Measurements from ENCODE around the gene EFHC2. TPM values are rescaled to one million over a fixed set of nuclear protein-coding genes. Genes with fewer than 3 reads are reported as not detected.

Gene EFHC2
- total RNA-seq, 1 experiment from 2014 or later = 4.3 TPM

DNA sequence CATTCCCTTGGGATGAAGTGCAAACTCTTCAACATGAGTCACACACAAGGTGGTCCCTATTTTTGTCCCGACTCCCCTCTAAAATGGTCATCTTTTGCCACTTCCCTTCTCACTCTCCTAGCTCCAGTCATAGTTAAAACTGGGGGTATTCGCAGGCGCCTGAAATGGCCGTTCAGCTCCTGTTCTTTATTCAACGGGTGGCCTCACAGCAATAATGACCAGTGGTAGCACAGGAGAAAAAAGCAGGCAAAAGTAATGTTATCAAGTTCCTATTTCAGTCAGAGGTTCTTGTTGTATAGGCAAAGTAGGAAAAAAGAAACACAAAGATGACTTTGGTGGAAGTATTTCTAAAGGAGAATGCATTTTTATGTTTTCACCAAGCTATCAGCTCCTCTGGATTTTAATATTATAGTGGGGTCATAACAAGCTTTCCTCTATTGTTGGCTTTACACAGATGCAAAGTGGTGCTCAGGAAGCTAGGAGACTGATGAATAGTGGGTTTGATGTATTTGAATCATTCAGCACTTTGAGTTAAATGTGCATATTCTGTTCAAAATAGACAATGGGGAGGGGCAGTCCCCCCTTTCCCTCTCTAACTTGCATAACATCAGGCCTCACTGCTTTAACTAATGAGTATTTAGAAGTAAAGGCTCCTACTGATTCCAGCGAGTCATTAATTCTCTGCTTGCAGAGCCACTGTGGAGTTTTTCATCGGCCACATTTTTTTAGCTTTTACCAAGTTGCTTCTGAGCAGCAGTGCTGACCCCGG is 199.1 kb downstream of the EFHC2 start:
- intact Hi-C loops (cut with micrococcal nuclease; ENCODE audit: unreplicated experiment) = no loop called here

DNA sequence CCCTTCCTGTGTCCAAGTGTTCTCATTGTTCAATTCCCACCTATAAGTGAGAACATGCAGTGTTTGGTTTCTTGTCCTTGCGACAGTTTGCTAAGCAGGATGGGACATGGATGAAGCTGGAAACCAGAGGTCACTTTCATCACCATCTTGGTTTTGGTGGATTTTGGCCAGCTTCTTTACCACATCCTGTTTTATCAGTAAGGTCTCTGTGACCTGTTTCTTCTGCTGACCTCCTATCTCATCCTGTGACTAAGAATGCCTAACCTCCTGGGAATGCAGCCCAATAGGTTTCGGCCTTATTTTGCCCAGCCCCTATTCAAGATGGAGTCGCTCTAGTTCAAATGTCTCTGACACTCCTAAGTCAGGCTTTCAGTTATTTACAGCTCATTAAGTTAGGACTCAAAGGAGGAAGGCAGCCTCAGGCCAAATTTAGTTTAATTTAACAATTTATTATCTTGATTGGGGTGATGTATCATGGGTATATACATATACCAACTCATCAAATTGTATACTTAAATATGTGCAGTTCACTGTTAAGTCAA is 200.3 kb downstream of the EFHC2 start:
- ChIA-PET CTCF (no interaction called here), POLR2A (ENCODE audit: unreplicated experiment) (no interaction called here)
- TF ChIP-seq, protein P1, sequence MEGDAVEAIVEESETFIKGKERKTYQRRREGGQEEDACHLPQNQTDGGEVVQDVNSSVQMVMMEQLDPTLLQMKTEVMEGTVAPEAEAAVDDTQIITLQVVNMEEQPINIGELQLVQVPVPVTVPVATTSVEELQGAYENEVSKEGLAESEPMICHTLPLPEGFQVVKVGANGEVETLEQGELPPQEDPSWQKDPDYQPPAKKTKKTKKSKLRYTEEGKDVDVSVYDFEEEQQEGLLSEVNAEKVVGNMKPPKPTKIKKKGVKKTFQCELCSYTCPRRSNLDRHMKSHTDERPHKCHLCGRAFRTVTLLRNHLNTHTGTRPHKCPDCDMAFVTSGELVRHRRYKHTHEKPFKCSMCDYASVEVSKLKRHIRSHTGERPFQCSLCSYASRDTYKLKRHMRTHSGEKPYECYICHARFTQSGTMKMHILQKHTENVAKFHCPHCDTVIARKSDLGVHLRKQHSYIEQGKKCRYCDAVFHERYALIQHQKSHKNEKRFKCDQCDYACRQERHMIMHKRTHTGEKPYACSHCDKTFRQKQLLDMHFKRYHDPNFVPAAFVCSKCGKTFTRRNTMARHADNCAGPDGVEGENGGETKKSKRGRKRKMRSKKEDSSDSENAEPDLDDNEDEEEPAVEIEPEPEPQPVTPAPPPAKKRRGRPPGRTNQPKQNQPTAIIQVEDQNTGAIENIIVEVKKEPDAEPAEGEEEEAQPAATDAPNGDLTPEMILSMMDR (conservative IDR thresholded peaks at IDR 0.05) = no peak
- TF ChIP-seq EZH2 (IDR thresholded peaks at IDR 0.05; ENCODE audit: low read depth) = no peak
- Histone ChIP-seq H4K20me1 (ENCODE audit: insufficient read depth) (no peaks in the 10 kb centered on the region), H3K27me3 (ENCODE audit: insufficient read depth, low read depth) (no peaks in the 10 kb centered on the region), H3F3A (ENCODE audit: insufficient read depth, low read depth) (no peaks in the 10 kb centered on the region), H3K79me2 (ENCODE audit: low read depth) (no peaks in the 10 kb centered on the region), H3K9me3 (ENCODE audit: insufficient read depth, low read depth) (no peaks in the 10 kb centered on the region), H3K9me2 (ENCODE audit: insufficient read depth) (no peaks in the 10 kb centered on the region), H3K27ac (no peak overlapping the region), H3K4me1 (replicated peaks; ENCODE audit: insufficient read depth) (no peaks in the 10 kb centered on the region), H3K4me2 (no peak overlapping the region), H2AFZ (no peak overlapping the region), H3K4me3 (no peak overlapping the region), H3K36me3 (ENCODE audit: low read depth) (no peaks in the 10 kb centered on the region)
- no TSS peak for BruUV-seq (replicated peaks)
- no peak for DNase-seq
- intact Hi-C loops (cut with micrococcal nuclease; ENCODE audit: unreplicated experiment) = no loop called here

More for the DNA sequence above, 199.1 kb downstream of the EFHC2 start:
- TF ChIP-seq, protein P1 (conservative IDR thresholded peaks at IDR 0.05) = no peak
- Histone ChIP-seq H3K27ac (no peak overlapping the region), H3K4me2 (no peak overlapping the region), H4K20me1 (ENCODE audit: insufficient read depth) (no peaks in the 10 kb centered on the region), H3K9me2 (ENCODE audit: insufficient read depth) (no peaks in the 10 kb centered on the region), H2AFZ (no peak overlapping the region), H3K36me3 (ENCODE audit: low read depth) (no peaks in the 10 kb centered on the region), H3K9me3 (ENCODE audit: insufficient read depth, low read depth) (no peaks in the 10 kb centered on the region), H3K4me1 (replicated peaks; ENCODE audit: insufficient read depth) (no peaks in the 10 kb centered on the region), H3F3A (ENCODE audit: insufficient read depth, low read depth) (no peaks in the 10 kb centered on the region), H3K27me3 (ENCODE audit: insufficient read depth, low read depth) (no peaks in the 10 kb centered on the region), H3K79me2 (ENCODE audit: low read depth) (no peaks in the 10 kb centered on the region), H3K4me3 (no peak overlapping the region)
- ChIA-PET POLR2A (ENCODE audit: unreplicated experiment) (no interaction called here), CTCF (no interaction called here)
- DNase-seq = no peak
- no TSS peak for BruUV-seq (replicated peaks)

DNA sequence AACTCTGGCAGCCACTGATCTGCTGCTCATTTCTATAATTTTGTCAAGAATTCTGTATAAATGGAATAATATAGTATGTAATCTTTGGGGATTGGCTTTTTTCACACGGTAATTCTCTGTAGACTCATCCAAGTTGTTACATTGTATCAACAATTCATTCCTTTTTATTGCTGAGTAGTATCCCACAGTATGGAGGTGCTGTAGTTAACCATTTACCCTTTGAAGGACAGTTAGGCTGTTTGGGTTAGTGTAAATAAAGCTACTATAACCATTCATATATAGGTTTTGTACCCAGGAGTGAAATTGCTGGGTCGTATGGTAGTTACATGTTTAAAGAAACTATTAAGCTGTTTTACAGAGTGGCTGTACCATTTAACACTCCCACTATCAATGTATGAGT is 213.3 kb downstream of the EFHC2 start:
- H3K36me3 ChIP-seq (ENCODE audit: low read depth) = no peaks in the 10 kb centered on the region
- intact Hi-C loops (cut with micrococcal nuclease; ENCODE audit: unreplicated experiment) = no loop called here
- H3F3A ChIP-seq (ENCODE audit: insufficient read depth, low read depth) = no peaks in the 10 kb centered on the region
- H3K4me3 ChIP-seq = no peak overlapping the region
- ChIA-PET CTCF (no interaction called here), POLR2A (ENCODE audit: unreplicated experiment) (no interaction called here)
- no peaks in the 10 kb centered on the region for H3K9me3 ChIP-seq (ENCODE audit: insufficient read depth, low read depth)
- no peak overlapping the region for H2AFZ ChIP-seq
- BruUV-seq (replicated peaks) = no TSS peak
- no peaks in the 10 kb centered on the region for H3K9me2 ChIP-seq (ENCODE audit: insufficient read depth)
- H3K79me2 ChIP-seq (ENCODE audit: low read depth) = no peaks in the 10 kb centered on the region
- H3K27me3 ChIP-seq (ENCODE audit: insufficient read depth, low read depth) = no peaks in the 10 kb centered on the region
- no peak overlapping the region for H3K4me2 ChIP-seq
- TF ChIP-seq, protein P1 (conservative IDR thresholded peaks at IDR 0.05) = no peak
- no peak for TF ChIP-seq EZH2 (IDR thresholded peaks at IDR 0.05; ENCODE audit: low read depth)
- no peaks in the 10 kb centered on the region for H3K4me1 ChIP-seq (replicated peaks; ENCODE audit: insufficient read depth)
- no peak for DNase-seq
- H3K27ac ChIP-seq = no peak overlapping the region
- no peaks in the 10 kb centered on the region for H4K20me1 ChIP-seq (ENCODE audit: insufficient read depth)
